NCI-H2081 treated with DMSO at 0.1 percent for 48 hours (cell line): ENCODE measurements around the gene HOXA4.

Source experiments
- DNase-seq: peaks from one replicate; lab custom pipeline; 2025; lab: John Stamatoyannopoulos, UW

HOXA4 gene

DNA sequence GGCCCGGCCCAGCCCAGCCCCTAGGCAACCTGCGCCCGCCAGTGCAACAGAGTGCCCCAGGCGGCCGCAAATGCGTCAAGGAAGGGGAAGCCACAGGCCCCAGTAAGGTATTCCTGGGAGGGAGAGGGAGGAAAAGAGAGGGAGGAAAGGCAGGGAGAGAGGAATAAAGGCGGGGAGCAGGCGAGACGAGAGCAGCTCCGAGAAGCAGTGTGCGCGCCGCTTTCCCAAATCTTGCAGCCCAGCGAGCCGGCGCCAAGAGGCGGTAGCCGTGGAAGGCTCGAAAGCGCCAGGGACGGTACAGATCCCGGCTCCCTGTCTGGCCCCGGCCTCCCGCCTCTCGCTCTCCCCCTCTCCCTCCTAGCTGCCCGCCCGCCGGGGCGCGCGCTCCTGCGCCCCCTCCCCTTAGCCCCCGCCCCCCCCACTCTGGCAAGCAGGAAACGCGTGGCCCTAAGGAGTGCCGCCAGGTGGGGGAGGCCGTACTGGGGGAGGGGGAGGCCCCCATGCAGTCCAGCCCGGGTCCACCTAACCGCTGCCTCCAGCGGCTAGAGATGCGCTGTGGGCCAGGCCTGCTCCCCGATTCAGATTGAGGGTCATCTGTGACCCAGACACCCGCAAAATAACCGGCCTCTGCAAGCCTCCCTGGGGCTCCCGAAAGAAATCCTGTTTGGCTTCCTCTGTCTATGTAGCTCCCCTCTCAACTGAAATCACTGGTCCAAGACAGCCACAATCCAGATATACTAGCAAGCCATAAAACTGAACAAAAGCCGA lies 39.3 kb upstream of the HOXA4 start:
- DNase-seq, result peak; percentile 38

DNA sequence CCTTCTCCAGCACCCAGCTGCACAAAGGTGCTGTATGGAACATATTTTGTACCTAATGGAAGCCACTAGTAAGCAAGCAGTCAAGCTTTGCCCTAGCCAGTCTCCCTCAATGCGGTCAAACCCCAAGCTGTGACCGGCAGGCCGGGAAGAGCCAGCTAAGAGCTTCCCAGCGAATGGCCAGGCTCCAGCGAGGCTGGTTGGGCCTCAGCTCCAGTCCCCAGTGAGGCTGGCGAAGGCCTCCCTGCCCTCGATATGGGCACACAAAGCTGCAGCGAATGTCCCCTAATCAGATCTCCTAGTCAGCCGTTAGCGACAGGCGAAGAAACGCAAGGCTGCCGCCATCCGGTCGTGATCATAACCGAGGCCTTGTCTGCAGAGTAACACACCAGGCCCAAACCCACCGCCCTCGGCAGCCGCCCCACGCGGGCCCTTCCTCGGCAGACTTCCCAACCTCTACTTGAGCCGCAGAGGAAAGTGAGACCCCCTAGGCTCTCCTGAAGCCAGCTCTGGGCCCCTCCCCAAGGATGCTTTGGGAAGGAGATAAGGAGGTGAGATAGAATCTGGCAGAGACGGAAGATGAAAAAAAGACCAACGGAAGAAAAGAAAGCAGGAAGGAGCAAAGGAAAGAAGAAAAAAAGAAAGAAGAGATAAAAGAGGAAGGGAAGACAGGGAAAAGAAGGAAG lies 37.8 kb upstream of the HOXA4 start:
- DNase-seq, result no peak

DNA sequence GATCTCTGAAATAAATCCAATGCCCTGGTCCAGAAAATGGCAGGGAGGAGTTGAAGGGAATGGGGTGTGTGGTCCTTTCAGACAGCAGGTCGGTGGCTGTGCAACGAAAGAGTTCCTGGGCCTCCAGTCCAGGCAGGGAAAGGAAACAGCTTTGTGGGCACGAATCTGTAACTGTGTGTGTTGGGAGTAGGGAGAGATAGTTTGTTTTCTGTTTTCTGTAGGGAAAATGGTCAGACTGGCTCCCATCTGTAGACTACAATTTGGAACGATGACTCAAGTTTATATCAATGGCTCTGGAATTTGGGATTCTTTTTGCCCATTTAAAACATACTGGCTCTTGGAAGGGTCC lies 37.3 kb upstream of the HOXA4 start:
- DNase-seq, result no peak

DNA sequence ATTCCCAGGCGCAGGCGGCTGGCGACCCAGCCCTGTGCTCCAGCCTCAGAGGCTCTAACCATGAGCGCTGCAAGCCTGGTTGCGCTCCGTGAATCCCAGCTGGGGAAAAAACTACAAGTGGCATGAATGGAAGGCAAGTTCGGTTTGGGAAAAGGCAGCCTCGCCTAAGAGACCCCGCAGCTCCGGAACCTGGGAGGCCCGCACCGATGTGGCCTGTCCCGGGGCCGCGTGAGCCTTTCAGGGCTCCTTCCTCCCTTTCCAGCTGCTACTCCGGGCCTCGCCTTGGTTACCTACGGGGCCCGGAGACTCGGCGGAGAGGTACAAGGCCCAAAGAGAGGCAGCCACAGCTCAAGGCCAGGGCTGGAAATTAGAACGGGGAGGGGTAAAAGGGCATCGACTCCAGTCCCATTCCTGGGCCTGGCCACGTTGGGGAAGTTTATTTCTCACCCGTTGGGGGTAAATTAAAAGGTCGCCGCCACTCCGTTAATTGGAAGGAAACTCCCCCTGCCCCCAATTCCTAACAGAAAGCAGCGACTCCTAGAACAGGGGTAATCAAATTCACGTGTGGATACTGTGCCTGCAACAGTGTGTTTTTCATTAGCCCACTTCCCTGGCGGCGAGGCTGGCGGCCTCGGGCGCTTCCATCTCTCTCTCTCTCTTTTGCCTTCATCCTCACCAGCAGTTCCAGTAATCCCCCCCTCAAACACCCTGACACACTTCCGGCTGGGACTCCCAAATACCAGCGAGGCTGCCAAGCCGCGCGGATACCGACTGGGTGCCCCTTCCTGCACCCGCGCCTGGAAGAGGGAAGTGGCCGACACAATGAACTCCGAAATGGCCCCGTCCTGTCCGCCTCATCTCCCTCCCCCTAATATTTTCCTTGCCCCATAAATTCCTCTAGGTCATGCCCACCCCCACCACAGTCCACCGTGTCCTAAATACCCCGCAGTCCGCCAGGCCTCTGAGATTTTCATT lies 36.3 kb upstream of the HOXA4 start:
- no peak for DNase-seq

DNA sequence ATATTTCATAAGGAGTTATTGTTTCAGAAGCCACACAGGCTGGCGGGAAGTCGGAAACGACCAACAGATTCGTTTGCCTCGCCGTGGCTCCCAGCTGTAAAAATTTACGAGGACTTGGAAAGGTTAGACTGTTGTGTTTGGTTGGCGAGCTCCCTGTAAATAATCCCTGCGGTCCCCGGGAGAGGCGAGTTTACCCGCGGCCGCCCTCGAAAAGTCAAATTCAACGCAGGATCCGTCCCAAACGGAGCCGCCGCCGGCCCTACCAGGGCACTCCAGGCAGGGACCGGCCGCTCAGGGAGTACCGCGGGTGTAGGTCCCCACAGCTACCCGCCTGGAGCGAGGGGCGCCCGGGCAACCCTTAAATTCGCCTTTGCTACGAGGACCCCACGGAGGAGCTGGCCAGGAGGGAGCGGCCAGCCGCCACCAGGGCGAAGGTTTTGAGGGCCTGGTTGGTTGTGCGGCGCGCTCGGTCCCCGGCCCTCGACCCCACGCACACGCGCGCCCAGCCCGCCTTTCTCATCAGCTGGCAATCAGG lies 35.5 kb upstream of the HOXA4 start:
- no peak for DNase-seq

DNA sequence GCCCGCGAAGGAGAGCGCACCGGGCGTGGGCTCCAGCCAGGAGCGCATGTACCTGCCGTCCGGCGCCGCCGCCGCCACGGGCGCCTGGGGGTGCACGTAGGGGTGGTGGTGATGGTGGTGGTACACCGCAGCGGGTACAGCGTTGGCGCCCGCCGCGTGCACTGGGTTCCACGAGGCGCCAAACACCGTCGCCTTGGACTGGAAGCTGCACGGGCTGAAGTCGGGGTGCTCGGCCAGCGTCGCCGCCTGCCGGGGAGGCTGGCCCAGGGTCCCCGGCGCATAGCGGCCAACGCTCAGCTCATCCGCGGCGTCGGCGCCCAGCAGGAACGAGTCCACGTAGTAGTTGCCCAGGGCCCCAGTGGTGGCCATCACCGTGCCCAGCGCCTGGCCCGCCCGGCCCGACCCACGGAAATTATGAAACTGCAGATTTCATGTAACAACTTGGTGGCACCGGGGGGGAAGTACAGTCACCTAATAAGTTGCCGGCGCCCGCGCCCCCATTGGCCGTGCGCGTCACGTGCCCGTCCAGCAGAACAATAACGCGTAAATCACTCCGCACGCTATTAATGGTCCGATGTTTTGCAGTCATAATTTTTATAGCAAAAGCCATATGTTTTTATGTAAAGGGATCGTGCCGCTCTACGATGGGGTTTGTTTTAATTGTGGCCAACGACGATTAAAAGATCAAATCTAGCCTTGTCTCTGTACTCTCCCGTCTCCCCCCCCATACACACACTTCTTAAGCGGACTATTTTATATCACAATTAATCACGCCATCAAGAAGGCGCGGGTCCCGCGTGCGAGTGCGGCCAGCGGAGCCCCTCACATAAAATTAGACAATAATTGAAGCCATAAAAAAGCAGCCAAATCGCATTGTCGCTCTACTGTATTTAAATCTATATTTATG lies 34.8 kb upstream of the HOXA4 start, which contains the start of gene HOXA9:
Gene HOXA9, minus strand, starts transcription at position 449 of the 907 bp plus-strand sequence. Its CDS starts 80 bp downstream, at position 369.
- DNase-seq, result no peak

DNA sequence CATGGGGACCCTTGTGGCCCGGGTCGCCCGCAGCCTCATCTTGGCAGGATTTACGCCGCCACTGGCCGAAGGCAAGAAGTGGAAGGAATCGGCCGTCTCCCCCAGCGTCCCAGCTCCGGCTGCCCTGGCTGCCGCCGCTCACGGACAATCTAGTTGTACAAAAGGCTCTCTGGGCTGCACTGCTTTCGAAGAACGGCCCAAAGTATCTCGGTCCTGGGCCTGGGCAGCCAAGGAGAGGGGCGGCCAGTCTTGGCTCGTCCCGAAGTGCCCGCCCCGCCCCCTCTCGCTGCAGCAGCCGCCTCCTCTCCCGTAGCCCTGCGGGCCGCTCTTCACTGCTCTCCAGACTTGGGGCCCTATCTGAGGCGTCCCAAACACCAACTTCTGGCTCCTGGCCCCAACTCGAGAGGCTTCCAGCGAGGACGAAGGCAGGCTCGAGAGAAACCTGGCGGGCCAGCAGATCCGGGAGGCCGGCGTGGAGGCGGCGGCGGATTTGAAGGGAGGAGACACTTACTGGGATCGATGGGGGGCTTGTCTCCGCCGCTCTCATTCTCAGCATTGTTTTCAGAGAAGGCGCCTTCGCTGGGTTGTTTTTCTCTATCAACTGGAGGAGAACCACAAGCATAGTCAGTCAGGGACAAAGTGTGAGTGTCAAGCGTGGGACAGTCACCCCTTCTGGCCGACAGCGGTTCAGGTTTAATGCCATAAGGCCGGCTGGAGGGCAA lies 34.0 kb upstream of the HOXA4 start:
- DNase-seq, result no peak

DNA sequence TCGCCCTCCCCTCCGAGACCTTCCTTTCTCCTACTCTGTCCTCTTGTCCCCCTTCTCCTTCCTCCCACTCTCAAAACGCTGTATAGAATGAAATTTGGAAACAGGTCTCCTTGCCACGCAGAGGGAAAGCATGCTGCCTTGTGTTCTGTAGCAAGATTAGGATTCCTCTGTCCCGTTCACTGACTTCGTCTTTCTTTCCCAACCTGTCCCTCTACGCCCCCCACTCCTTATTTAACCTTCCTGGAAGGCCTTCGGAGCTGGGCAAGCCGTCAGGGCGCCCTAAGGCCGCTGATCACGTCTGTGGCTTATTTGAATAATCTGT lies 33.4 kb upstream of the HOXA4 start:
- no peak for DNase-seq

DNA sequence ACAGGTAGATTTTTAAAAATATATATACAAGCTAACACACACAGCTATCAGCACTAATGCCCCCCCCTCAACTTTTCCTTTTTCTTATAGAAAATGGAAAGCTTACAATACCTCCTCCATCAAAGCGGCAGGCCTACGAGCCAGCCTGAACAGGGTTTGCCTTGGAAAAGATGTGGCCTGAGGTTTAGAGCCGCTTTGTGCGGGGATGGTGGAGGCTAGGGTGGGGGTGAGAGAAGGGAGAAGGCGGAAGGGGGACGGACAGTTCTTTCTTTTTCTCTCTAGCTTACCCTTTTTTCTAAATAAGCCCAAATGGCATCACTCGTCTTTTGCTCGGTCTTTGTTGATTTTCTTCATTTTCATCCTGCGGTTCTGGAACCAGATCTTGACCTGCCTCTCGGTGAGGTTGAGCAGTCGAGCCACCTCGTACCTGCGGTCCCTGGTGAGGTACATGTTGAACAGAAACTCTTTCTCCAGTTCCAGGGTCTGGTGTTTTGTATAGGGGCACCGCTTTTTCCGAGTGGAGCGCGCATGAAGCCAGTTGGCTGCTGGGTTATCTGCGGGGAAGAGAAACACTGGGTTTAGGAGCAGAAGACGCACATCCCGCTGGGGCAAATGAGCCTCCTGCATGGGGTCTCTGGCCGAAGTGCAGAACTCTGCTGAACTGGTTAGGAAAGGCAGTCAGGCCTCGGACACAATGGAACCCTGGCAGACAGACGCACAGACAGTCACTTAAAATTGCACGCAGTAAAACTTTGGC lies 32.9 kb upstream of the HOXA4 start:
- no peak for DNase-seq

DNA sequence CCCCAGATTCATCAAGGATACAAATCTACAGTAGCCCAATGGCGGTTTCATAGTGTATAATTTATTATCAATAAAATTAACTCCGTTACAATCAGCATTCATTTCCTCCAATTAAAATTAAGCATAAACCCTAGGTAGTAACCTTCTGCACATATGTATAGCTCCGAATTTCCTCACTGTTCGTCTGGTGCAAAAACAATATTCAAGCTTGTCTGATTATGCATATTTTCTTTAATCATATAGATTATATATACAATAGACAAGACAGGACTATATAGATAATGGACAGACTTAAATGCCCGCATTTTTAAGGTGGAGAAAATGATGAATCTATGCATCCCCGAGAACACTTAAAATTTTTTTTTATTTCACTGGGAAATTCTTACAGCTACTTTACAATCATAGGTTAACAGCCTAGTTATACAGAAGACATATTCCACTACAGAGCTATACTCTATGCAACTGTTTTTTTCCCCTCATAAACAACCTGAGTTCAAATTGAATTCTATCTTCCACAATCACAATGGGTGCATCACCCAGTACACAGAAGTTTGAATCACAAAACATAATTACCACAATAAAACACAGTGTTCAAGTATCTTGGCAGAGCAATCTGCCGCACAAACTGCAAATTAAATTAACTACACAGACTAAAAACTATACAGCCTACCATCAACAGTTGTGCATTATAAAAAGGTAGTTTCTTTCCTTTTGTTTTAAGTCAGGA lies 32.2 kb upstream of the HOXA4 start:
- DNase-seq, result no peak

DNA sequence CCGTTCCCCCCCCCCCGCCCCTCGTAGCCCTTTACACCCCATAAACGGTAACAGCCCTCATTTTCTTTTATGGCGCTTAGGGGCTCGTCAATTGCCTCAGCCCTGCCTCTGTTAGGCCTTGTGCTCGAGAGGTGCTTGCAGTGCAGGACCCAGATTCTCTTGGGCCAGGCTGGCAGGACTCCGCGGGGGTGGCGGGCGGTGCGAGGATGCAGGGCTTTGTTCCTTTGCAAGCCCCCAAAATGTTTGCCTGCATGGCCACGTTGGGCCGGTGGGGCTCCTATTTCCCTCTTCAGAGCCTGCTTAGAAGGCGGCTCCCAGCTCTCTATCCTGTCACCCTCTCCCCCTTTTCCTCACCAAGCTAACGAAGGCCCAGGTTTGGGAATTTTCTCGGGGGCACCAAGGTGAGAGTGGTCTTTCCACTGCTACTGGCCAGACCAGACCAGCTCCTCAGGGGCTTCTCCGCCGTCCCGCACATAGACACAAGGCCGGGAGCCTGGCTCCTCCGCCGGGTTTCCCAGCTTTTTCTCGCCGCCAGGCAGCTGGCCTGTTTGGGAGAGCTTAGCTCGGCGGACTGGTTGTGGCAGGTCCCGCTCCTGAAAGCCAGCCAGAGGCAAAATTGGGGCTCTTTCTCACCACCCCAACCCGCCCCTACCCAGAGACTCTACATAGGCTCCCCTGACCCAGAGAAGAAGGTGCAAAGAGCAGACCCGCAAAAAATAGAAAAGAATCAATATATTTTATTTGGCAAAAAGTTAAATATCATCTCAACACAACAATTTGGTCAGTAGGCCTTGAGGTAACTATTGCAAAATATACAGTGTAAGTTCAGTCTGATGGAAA lies 31.4 kb upstream of the HOXA4 start:
- no peak for DNase-seq

DNA sequence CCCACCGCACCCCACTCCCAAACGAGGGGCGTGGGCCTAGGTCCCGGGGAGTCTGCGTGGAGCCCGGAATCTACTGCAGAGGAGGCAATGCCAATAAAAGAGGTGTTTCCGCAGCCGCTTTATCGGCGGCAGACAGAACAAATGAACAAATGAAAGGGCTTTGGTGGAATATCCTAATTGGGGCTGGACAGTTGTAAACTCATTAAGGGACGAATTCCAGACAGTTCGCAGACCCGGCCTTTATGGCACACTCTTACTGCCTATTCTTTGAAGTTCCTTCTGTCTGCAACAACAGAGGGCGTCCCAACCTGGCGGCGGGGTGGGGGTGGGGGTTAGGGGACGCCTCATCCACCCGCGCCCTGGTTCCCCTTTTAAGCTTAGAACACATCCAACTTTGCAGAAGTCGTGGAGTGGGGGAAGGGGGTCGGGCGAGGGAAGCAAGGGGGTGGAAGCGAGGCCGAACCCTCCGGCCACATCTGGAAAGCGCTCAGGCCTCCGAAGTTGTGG lies 30.7 kb upstream of the HOXA4 start:
- no peak for DNase-seq

DNA sequence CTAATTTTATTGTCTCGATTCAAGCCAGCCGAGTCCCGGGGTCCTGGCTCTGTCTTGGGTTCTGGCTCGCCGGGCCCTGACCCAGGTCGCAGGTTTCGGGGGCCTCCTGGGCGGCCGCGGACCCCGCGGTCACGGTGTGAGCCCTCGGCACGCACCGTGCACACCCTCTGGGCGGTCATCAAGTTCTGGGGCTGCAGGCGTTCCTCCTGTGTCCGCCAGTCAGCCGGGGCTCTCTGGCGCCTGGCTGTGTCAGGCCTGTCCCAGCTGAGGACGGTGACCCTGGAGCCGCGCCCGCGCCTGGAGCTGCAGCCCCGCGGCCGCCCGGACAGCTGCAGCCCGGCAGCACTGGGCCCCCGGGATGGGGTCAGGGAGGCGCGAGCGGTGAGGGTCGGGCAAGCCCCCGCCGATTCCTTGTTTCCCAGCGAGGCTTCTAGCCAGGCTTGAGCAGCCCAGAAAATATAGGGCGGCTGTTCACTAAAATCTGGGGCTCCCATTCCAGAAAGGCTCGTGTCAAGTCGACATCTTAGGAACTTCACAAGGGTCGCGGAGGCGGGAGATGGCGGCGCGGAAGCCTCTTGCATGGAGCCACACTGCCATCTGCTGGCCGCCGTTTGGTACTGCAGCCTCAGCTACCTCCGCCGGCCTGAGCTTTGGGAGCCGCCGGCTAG lies 30.1 kb upstream of the HOXA4 start:
- peak; percentile 40 for DNase-seq

DNA sequence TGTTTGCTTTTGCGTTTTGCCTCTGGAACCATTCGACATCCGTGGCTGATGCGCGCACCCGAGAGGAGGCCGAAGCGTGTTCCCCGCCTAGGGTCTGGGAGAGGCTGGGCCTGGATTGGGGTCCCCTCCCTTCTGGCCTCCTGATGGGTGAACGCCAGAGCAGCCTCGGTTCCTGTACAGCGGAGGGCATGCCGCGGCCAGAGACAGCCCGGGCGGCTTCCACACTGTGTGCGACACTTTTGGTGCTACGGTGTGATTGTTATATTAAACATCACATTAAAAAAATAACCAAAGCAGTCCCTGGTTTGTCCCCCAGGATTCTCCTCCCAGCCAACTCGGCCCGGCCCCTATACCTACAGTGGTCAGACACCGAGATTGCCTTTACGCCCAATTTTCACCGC lies 29.6 kb upstream of the HOXA4 start:
- DNase-seq, result no peak

DNA sequence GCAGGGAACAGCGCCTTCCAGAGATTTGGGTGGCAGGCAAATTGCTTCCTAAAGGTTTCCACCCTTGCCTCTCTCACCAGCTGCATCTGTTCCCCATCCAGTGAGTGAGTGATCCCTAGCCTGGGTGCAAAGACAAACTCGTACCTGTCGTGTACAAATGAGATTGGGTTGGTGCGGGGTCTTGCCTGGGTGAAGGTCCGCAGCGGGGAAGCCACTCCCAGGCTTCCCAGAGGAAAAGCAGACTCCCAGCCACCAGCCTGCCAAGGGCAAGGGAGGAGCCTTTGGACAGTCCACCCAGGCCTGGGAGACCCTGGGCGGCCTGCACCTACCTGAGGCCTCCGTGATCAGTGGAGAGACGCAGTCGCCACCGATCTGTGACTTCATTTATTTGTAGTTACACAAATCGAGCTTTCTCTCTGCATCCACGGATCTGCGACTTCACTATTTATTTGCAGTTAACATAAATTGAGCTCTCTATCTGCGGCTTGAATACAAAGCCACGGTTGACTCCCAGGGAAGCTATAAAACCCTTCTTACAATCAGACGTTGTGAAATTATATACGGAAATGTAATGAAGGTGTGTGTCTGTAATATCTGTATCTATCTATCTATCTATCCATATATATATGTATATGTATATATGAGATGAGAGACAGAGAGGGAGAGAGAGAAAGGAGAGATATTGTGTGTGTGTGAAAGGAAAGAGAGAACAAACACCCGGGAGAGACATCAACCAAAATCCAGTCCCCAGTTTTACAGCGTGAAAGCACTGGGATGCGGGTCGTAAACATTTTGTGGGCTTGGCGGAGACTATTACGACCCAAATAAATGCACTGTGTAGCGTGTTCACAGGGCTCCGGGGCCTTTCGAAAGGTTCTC lies 28.9 kb upstream of the HOXA4 start:
- no peak for DNase-seq

DNA sequence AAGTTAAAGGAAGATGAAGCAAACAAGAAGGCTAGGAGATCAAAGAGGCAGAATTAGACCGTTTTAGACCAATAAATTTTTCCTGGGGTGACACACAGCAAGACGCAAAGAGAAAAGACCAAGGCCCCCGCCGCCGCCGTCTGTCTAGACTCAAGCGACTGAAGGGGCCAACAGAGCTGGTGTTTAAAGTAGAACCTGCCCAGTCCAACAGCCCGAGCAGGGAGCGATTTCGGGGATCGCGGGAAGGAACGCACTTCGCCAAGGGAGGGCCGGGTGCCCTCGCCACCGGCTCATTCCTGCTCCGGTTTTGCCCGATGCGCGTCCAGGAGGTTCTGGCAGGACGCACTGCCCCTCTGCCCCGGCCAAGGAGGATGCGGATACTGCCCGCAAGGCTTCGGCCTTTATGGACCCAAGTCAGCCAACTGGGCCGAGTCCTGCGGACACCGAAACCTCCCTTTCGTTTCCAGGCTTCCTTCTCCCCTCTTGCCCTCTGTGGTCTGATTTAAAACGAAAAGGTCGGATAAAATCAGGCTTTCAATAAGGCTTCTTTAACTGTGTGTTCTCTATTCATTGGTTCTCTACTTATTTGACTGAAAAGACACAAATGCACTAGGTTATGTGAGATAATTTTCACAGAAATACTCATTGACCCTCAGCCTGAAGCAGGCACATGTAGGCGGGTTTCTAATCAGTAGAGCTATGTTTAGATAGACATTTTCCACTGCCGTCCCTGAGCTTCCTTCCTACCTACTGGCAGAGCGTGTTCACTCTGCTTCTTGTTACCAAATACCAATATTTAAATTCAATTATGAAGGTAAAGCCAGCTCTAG lies 28.1 kb upstream of the HOXA4 start:
- no peak for DNase-seq
